Lower leg skin (tissue), 3 donors: ENCODE data around the gene EIF4G2.

Experiments
- POLR2A ChIP-seq, 2 donors: fragments of 450-650 bp; IDR thresholded peaks; one replicate each; pipeline ENCODE4 v1.6.1; 2016 to 2017; ENCODE audit warnings: antibody characterized with exemption in 2 of 2, mild to moderate bottlenecking in 1 of 2, moderate library complexity in 1 of 2
- TF ChIP-seq, protein P1 (sequence below), 3 donors: fragments of 450-650 bp; IDR thresholded peaks; one replicate each; pipeline ENCODE4 v1.5.1; 2016; ENCODE audit warnings: antibody characterized with exemption in 3 of 3, mild to moderate bottlenecking in 3 of 3, moderate library complexity in 2 of 3

DNA sequence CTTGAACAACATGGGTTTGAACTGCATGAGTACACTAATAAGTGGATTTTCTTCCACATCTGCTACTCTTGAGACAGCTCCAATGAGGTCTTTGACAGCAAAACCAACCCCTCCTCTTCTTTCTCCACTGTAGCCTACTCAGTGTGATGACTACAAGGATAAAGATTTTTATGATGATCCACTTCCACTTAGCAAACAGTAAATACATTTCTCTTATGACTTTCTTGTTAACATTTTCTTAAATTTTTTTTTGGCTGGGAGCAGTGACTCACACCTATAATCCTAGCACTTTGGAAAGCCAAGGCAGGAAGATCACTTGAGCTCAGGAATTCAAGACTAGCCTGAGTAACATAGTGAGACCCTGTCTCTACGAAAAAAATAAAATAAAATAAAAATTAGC is 9.9 kb upstream of the EIF4G2 start:
- TF ChIP-seq, protein P1, sequence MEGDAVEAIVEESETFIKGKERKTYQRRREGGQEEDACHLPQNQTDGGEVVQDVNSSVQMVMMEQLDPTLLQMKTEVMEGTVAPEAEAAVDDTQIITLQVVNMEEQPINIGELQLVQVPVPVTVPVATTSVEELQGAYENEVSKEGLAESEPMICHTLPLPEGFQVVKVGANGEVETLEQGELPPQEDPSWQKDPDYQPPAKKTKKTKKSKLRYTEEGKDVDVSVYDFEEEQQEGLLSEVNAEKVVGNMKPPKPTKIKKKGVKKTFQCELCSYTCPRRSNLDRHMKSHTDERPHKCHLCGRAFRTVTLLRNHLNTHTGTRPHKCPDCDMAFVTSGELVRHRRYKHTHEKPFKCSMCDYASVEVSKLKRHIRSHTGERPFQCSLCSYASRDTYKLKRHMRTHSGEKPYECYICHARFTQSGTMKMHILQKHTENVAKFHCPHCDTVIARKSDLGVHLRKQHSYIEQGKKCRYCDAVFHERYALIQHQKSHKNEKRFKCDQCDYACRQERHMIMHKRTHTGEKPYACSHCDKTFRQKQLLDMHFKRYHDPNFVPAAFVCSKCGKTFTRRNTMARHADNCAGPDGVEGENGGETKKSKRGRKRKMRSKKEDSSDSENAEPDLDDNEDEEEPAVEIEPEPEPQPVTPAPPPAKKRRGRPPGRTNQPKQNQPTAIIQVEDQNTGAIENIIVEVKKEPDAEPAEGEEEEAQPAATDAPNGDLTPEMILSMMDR (IDR thresholded peaks at IDR 0.05), result no peak
- TF ChIP-seq POLR2A (IDR thresholded peaks at IDR 0.05), result no peak
